NB4 (cell line): ENCODE data around the gene TACC3.

ENCODE experiments used
- DNase-seq: peaks from one replicate; pipeline ENCODE4 v3.0.0; 2010; ENCODE audit warnings: low read depth
- H3K4me3 ChIP-seq: one replicate; pipeline ENCODE4 v1.5.1; 2011; ENCODE audit warnings: mild to moderate bottlenecking, low read depth, low read length, moderate library complexity
- MYC ChIP-seq: IDR thresholded peaks from 2 replicates; pipeline ENCODE4 v1.6.1; 2011; ENCODE audit warnings: low read depth, low read length
- POLR2A ChIP-seq: IDR thresholded peaks from 2 replicates; pipeline ENCODE4 v1.6.1; 2011; ENCODE audit warnings: mild to moderate bottlenecking; ENCODE audit not compliant: insufficient read length; ENCODE audit errors: extremely low read depth
- TF ChIP-seq, protein P1 (sequence below): IDR thresholded peaks from 2 replicates; pipeline ENCODE4 v1.6.1; 2011; ENCODE audit warnings: low read depth, low read length
- TF ChIP-seq, protein P2 (sequence below): IDR thresholded peaks from one replicate; pipeline ENCODE4 v1.5.1; 2012; ENCODE audit warnings: low read depth, low read length

Gene TACC3

GRCh38 chr4:1721003-1721665 lies at the start of gene TACC3, which contains the start of gene TMEM129:
Gene TACC3, plus strand, starts transcription at chr4:1721521. Its CDS starts 1,901 bp downstream, at chr4:1723422.
Gene TMEM129, minus strand, starts transcription at chr4:1721323. Its CDS starts 486 bp downstream, at chr4:1720837.
- DNase-seq = peak; percentile 99
- TF ChIP-seq, protein P1, sequence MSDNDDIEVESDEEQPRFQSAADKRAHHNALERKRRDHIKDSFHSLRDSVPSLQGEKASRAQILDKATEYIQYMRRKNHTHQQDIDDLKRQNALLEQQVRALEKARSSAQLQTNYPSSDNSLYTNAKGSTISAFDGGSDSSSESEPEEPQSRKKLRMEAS = peak; percentile 47; the same call in 1 of the 2 replicates
- peak; percentile 62 for TF ChIP-seq POLR2A
- TF ChIP-seq MYC = peak; percentile 65
- TF ChIP-seq, protein P2, sequence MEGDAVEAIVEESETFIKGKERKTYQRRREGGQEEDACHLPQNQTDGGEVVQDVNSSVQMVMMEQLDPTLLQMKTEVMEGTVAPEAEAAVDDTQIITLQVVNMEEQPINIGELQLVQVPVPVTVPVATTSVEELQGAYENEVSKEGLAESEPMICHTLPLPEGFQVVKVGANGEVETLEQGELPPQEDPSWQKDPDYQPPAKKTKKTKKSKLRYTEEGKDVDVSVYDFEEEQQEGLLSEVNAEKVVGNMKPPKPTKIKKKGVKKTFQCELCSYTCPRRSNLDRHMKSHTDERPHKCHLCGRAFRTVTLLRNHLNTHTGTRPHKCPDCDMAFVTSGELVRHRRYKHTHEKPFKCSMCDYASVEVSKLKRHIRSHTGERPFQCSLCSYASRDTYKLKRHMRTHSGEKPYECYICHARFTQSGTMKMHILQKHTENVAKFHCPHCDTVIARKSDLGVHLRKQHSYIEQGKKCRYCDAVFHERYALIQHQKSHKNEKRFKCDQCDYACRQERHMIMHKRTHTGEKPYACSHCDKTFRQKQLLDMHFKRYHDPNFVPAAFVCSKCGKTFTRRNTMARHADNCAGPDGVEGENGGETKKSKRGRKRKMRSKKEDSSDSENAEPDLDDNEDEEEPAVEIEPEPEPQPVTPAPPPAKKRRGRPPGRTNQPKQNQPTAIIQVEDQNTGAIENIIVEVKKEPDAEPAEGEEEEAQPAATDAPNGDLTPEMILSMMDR = no peak
- peak within 1 kb of the TSS; percentile 92 for H3K4me3 ChIP-seq

GRCh38 chr4:1673671-1674070 lies 47.6 kb upstream of the TACC3 start:
- DNase-seq = no peak
- TF ChIP-seq, protein P2 = no peak
- TF ChIP-seq MYC = no peak
- TF ChIP-seq, protein P1 = no peak
- H3K4me3 ChIP-seq = no peak overlapping the region

- H3K4me3 ChIP-seq = no peak overlapping the region
- no peak for TF ChIP-seq POLR2A
- no peak for TF ChIP-seq MYC
- TF ChIP-seq, protein P2 = no peak
- TF ChIP-seq, protein P1 = no peak
These were observed 46.6 kb upstream of the TACC3 start for GRCh38 chr4:1674682-1675081.

DNA sequence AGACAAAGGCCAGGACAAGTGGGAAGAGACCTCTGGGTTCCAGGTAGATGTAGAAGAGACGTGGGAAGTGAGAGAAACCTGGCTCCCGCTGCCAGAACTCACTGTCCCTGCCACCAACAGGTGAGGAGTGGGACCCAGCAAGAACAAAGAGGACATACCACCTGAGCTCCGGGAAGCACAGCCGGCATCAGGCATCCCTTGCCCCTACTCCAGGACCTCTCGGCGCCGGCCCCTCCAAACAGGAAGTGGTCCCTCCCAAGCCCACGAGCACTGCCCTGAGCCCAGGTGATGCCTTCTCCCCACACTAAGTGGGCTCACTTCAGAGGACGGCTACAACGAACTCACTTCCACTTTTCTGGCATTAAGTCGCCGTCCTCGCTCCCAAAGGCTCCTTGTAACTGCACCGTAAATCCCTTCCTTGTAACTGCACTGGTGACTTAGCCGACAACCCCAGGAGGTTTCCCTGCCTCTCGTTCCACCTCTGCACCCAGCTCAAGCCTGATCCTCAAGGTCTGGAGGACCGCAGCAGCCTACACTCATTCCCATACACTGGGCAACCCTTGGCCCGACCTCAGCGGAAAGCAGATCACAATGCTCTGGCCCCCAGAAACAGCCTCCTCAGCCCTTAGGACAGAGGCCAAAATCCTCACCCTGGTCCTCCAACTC lies 46.1 kb upstream of the TACC3 start:
- no peak overlapping the region for H3K4me3 ChIP-seq
- TF ChIP-seq, protein P1 = no peak
- no peak for TF ChIP-seq MYC
- no peak for TF ChIP-seq POLR2A
- TF ChIP-seq, protein P2 = no peak
- no peak for DNase-seq

More at GRCh38 chr4:1674682-1675081, 46.6 kb upstream of the TACC3 start:
- no peak for DNase-seq

- DNase-seq = no peak
- no peak overlapping the region for H3K4me3 ChIP-seq
- TF ChIP-seq, protein P1 = no peak
These were observed 45.6 kb upstream of the TACC3 start for GRCh38 chr4:1675802-1676137.
